IMR-90 (cell line): ENCODE measurements around the gene CD81. TPM values are rescaled to one million over a fixed set of nuclear protein-coding genes. Genes with fewer than 3 reads are reported as not detected.

Source experiments
- ATAC-seq: fragments of 200-7000 bp; cut with Tn5 transposase; 2 replicates; pipeline ENCODE4 v1.9.1; 2020; ENCODE audit warnings: low read depth, mild to moderate bottlenecking, moderate library complexity
- BruUV-seq: library from RNA; stranded (reverse); fragments of 400-500 nt; replicated peaks from 2 replicates; lab custom pipeline; 2021; lab: Mats Ljungman, UMichigan
- CTCF ChIA-PET: fragments of 300-600 bp; formaldehyde crosslinking; extraction: SDS; loops from one replicate; lab custom pipeline; 2021; ENCODE audit warnings: antibody characterized with exemption; lab: Yijun Ruan, JAX
- POLR2A ChIA-PET: fragments of 300-600 bp; sonication (Branson Sonifier 250); formaldehyde crosslinking; loops from one replicate; lab custom pipeline; 2022; ENCODE audit warnings: antibody characterized with exemption; ENCODE audit not compliant: unreplicated experiment; lab: Charles Lee
- DNase-seq: peaks from one replicate; pipeline ENCODE4 v3.0.0; 2013
- H2AFZ ChIP-seq: replicated peaks from 2 replicates; pipeline ENCODE3; 2013; ENCODE audit warnings: low read length, mild to moderate bottlenecking; ENCODE audit not compliant: poor library complexity
- H2AK5ac ChIP-seq: 2 replicates; pipeline ENCODE4 v1.6.1; 2013; ENCODE audit warnings: low read depth, low read length, inconsistent platforms
- H2AK9ac ChIP-seq: replicated peaks from 2 replicates; pipeline ENCODE3; 2013; ENCODE audit warnings: mild to moderate bottlenecking, low read depth, low read length, moderate library complexity; ENCODE audit not compliant: poor library complexity
- H2BK120ac ChIP-seq: 2 replicates; pipeline ENCODE4 v1.6.1; 2013; ENCODE audit warnings: low read depth, low read length, inconsistent platforms
- H2BK15ac ChIP-seq: 3 replicates; pipeline ENCODE4 v1.6.1; 2013; ENCODE audit warnings: low read depth, low read length, inconsistent platforms
- H2BK20ac ChIP-seq: 2 replicates; pipeline ENCODE4 v1.6.1; 2013; ENCODE audit warnings: low read depth, mild to moderate bottlenecking, inconsistent platforms, low read length, moderate library complexity
- H2BK5ac ChIP-seq: 2 replicates; pipeline ENCODE4 v1.6.1; 2013; ENCODE audit warnings: mild to moderate bottlenecking, low read depth, low read length, inconsistent platforms; ENCODE audit not compliant: poor library complexity, severe bottlenecking
- H3K14ac ChIP-seq: replicated peaks from 2 replicates; pipeline ENCODE4 v1.6.1; 2013; ENCODE audit warnings: low read depth, low read length, inconsistent platforms
- H3K18ac ChIP-seq: 2 replicates; pipeline ENCODE4 v1.6.1; 2013; ENCODE audit warnings: low read depth, low read length, control low read depth
- H3K23ac ChIP-seq: 2 replicates; pipeline ENCODE4 v1.6.1; 2013; ENCODE audit warnings: low read depth, low read length, inconsistent platforms
- H3K27ac ChIP-seq: 2 replicates; pipeline ENCODE4 v1.5.1; 2013; ENCODE audit warnings: mild to moderate bottlenecking, control low read depth, low read length; ENCODE audit not compliant: insufficient read depth
- H3K27me3 ChIP-seq: 2 replicates; pipeline ENCODE4 v1.6.1; 2013; ENCODE audit warnings: low read length; ENCODE audit not compliant: control insufficient read depth, insufficient read depth
- H3K36me3 ChIP-seq: 2 replicates; pipeline ENCODE4 v1.6.1; 2013; ENCODE audit warnings: low read length, mixed read lengths; ENCODE audit not compliant: control insufficient read depth, insufficient read depth
- H3K4ac ChIP-seq: 2 replicates; pipeline ENCODE4 v1.6.1; 2013; ENCODE audit warnings: low read depth, low read length, inconsistent platforms
- H3K4me1 ChIP-seq: 2 replicates; pipeline ENCODE4 v1.6.1; 2013; ENCODE audit warnings: low read length, mixed read lengths; ENCODE audit not compliant: control insufficient read depth, insufficient read depth
- H3K4me2 ChIP-seq: 2 replicates; pipeline ENCODE4 v1.6.1; 2013; ENCODE audit warnings: low read depth, mild to moderate bottlenecking, control low read depth, low read length, moderate library complexity
- H3K4me3 ChIP-seq: 2 replicates; pipeline ENCODE4 v1.5.1; 2013; ENCODE audit warnings: low read depth, mild to moderate bottlenecking, control low read depth, low read length, moderate library complexity; ENCODE audit not compliant: insufficient read depth
- H3K56ac ChIP-seq: 2 replicates; pipeline ENCODE4 v1.6.1; 2013; ENCODE audit warnings: low read length, inconsistent platforms; ENCODE audit not compliant: insufficient read depth; ENCODE audit errors: extremely low read depth
- H3K79me1 ChIP-seq, 2 experiments: 2 replicates each; pipeline ENCODE4 v1.6.1; 2013; ENCODE audit warnings: low read length in 2 of 2, inconsistent platforms in 1 of 2, low read depth in 1 of 2
- H3K9ac ChIP-seq: 2 replicates; pipeline ENCODE4 v1.6.1; 2013; ENCODE audit warnings: low read depth, low read length, control low read depth
- H3K9me1 ChIP-seq: 2 replicates; pipeline ENCODE4 v1.6.1; 2013; ENCODE audit warnings: low read length, inconsistent platforms; ENCODE audit not compliant: insufficient read depth
- H3K9me3 ChIP-seq: 2 replicates; pipeline ENCODE4 v1.6.1; 2013; ENCODE audit warnings: low read length; ENCODE audit not compliant: control insufficient read depth, insufficient read depth
- H4K20me1 ChIP-seq: 2 replicates; pipeline ENCODE4 v1.6.1; 2013; ENCODE audit warnings: low read length, inconsistent platforms; ENCODE audit not compliant: insufficient read depth
- H4K5ac ChIP-seq: 2 replicates; pipeline ENCODE4 v1.6.1; 2013; ENCODE audit warnings: mild to moderate bottlenecking, low read depth, low read length, control low read depth
- H4K8ac ChIP-seq, 2 experiments: 2 replicates each; pipeline ENCODE4 v1.6.1; 2013; ENCODE audit warnings: low read depth in 2 of 2, low read length in 2 of 2, control low read depth in 1 of 2, inconsistent platforms in 1 of 2
- H4K91ac ChIP-seq: 2 replicates; pipeline ENCODE4 v1.6.1; 2013; ENCODE audit warnings: low read depth, low read length, inconsistent platforms; ENCODE audit not compliant: insufficient read depth
- RAD21 ChIP-seq: IDR thresholded peaks from 2 replicates; pipeline ENCODE4 v1.6.1; 2012; ENCODE audit warnings: low read length, improper control_type of control experiment
- RCOR1 ChIP-seq: IDR thresholded peaks from 2 replicates; pipeline ENCODE4 v1.6.1; 2012; ENCODE audit warnings: mild to moderate bottlenecking, low read length, improper control_type of control experiment; ENCODE audit not compliant: insufficient replicate concordance
- WGBS, 2 experiments: methylation state at CpG; one replicate each; pipeline versions ENCODE4 v1.1.5 to v1.1.7; 2013; ENCODE audit warnings: missing lambda C conversion rate in 2 of 2; ENCODE audit not compliant: insufficient read length in 1 of 2; ENCODE audit errors: extremely low coverage in 2 of 2; 5-methylcytosine and 5-hydroxymethylcytosine counted together
- dilution Hi-C: fragments of 300-500 bp; cut with HindIII; formaldehyde crosslinking; loops from one replicate; pipeline ENCODE4 v1.14.3; 2018; ENCODE audit warnings: low sequenced_read_pairs; ENCODE audit not compliant: unreplicated experiment
- in situ Hi-C: fragments of 300-500 bp; cut with MboI; formaldehyde crosslinking; loops from 3 replicates; pipeline ENCODE4 v1.14.3; 2019; ENCODE audit warnings: low sequenced_read_pairs, inconsistent platforms, mixed read lengths
- intact Hi-C: fragments of 100-400 bp; cut with micrococcal nuclease; formaldehyde crosslinking; loops from 2 replicates; pipeline ENCODE4 v1.10.0; 2022
- polyA plus RNA-seq, 3 experiments: library from polyadenylated mRNA; depleted of rRNA; stranded (reverse); fragments of >200 nt; gene quantifications; 2 replicates each; pipeline ENCODE4 v1.2.3, GENCODE V29; 2012; ENCODE audit warnings: low replicate concordance in 1 of 3
- total RNA-seq: library from RNA; depleted of rRNA; stranded (reverse); fragments of >200 nt; gene quantifications from 2 replicates; pipeline ENCODE4 v1.2.3, GENCODE V29; 2012

The CD81 gene
- total and polyA plus RNA-seq, 2 of the 4 experiments (the other 2 are of a cell fraction), result 159 to 689 TPM

GRCh38 chr11:2432628-2433071 is 55.5 kb downstream of the CD81 start:
- dilution Hi-C loops (no loop called here), intact Hi-C loops (no loop called here), in situ Hi-C loops (loop anchor here (10.0 kb wide), 1 partner anchor 82 kb away; no protein-coding TSS in a partner anchor)
- Histone ChIP-seq H2BK120ac (no peak overlapping the region), H4K8ac (no peak overlapping the region), H2AK9ac (no peak overlapping the region), H3K9me1 (no peaks in the 10 kb centered on the region), H3K4me2 (no peak overlapping the region), H3K4ac (no peak overlapping the region), H4K5ac (no peak overlapping the region), H2AFZ (no peak overlapping the region), H2BK20ac (no peak overlapping the region), H3K36me3 (no peaks in the 10 kb centered on the region), H2BK15ac (no peak overlapping the region), H3K18ac (no peak overlapping the region), H3K56ac (no peak overlapping the region), H4K91ac (no peak overlapping the region), H3K27me3 (peaks cover 15% of the 10 kb centered on the region; the same call in 1 of the 2 replicates), H3K27ac (no peak overlapping the region), H3K14ac (no peak overlapping the region), H3K9me3 (no peaks in the 10 kb centered on the region), H3K23ac (no peak overlapping the region), H4K20me1 (no peaks in the 10 kb centered on the region), H3K79me1 (no peaks in the 10 kb centered on the region), H3K4me1 (no peaks in the 10 kb centered on the region), H3K9ac (no peak overlapping the region), H2AK5ac (no peak overlapping the region), H3K4me3 (no peak overlapping the region), H2BK5ac (no peak overlapping the region)
- TF ChIP-seq RCOR1 (no peak), RAD21 (no peak)
- ChIA-PET CTCF (no interaction called here), POLR2A (no interaction called here)
- no peak for DNase-seq
- WGBS, 2 experiments, result 72% methylated on average over 4 of the region's 13 CpGs; no CpG with 5 or more reads in 1 of the 2 experiments
- no TSS peak for BruUV-seq
- no peak for ATAC-seq
